HG03521 (cell line): ENCODE results near the gene SLC39A6.
A peak's percentile ranks its signal among the peaks of the same experiment; 100 is the strongest.
"Not testable (repeated sequence)": the region's sequence is repeated elsewhere in the genome, so short reads cannot be mapped to it uniquely, and the experiment has no call there.

Experiments used
- ATAC-seq: cut with Tn5 transposase; IDR thresholded peaks from one replicate; pipeline ENCODE4 v1.9.1; 2021; ENCODE audit warnings: mild to moderate bottlenecking, moderate library complexity; ENCODE audit not compliant: unreplicated experiment

The SLC39A6 gene, protein sequence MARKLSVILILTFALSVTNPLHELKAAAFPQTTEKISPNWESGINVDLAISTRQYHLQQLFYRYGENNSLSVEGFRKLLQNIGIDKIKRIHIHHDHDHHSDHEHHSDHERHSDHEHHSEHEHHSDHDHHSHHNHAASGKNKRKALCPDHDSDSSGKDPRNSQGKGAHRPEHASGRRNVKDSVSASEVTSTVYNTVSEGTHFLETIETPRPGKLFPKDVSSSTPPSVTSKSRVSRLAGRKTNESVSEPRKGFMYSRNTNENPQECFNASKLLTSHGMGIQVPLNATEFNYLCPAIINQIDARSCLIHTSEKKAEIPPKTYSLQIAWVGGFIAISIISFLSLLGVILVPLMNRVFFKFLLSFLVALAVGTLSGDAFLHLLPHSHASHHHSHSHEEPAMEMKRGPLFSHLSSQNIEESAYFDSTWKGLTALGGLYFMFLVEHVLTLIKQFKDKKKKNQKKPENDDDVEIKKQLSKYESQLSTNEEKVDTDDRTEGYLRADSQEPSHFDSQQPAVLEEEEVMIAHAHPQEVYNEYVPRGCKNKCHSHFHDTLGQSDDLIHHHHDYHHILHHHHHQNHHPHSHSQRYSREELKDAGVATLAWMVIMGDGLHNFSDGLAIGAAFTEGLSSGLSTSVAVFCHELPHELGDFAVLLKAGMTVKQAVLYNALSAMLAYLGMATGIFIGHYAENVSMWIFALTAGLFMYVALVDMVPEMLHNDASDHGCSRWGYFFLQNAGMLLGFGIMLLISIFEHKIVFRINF

GRCh38 chr18:36129300-36130038, at the start of gene SLC39A6, which contains the start of gene ELP2:
Gene SLC39A6, minus strand, starts transcription at chr18:36129340. Its CDS starts 2,333 bp downstream, at chr18:36127007.
Gene ELP2, plus strand, starts transcription at chr18:36129899. Its CDS starts 35 bp downstream, at chr18:36129934.
- peak; percentile 84 for ATAC-seq

DNA sequence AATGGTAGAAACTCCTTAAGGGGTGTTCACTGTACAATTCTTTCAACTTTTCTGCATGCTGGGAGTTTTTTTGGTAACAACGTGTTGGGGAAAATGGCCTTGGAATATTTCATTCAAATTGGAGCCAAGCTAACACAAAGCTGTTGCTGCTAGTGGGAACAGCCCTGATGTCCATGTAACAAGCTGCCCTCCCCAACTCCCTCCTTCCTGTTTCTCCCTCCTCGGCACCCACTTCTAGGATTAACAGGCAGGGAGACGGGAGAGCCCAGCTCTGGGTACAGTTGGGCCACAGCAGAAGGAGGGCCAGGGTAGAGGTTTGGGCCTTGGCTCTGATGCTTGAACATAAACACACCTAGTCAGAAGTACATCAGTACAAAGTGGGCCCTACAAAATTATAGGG, 48.8 kb upstream of the SLC39A6 start:
- ATAC-seq: no peak

GRCh38 chr18:36176711-36177110, 47.6 kb upstream of the SLC39A6 start:
- no peak for ATAC-seq

- no peak for ATAC-seq
These were observed 47.0 kb upstream of the SLC39A6 start for GRCh38 chr18:36176177-36176584.

- ATAC-seq: no peak
These were observed 46.3 kb upstream of the SLC39A6 start for GRCh38 chr18:36175481-36175880.

DNA sequence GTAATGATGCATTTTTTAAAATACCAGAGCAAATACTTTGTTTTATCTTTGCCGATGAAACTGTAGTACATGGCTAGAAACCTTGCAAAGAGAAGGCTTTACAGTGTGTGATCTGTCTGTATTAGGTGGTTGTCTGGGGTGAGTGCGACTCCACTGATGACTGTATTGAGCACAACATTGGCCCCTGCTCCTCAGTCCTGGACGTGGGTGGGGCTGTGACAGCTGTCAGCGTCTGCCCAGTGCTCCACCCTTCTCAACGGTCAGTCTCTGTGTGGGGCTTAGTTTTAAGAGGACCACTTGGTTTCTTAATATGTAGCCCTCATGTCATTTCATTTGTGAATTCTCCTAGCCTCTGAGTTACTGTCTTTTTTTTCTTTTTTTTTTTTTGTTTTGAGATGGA, 40.8 kb upstream of the SLC39A6 start:
- ATAC-seq: no peak

DNA sequence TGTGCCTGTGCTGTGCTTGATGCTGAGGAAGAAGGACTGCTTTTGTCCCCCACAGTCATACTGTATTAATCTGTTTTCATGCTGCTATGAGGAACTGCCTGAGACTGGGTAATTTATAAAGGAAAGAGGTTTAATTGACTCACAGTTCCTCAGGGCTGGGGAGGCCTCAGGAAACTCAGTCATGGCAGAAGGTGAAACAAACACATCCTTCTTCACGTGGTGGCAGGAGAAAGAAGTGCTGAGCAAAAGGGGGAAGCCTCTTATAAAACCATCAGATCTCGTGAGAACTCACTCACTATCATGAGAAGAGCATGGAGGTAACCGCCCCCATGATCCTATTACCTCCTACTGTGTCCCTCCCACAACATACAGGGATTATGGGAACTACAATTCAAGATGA, 39.2 kb upstream of the SLC39A6 start:
- not testable (repeated sequence) for ATAC-seq

- no peak for ATAC-seq
These were observed 38.6 kb upstream of the SLC39A6 start for GRCh38 chr18:36167692-36168218.

DNA sequence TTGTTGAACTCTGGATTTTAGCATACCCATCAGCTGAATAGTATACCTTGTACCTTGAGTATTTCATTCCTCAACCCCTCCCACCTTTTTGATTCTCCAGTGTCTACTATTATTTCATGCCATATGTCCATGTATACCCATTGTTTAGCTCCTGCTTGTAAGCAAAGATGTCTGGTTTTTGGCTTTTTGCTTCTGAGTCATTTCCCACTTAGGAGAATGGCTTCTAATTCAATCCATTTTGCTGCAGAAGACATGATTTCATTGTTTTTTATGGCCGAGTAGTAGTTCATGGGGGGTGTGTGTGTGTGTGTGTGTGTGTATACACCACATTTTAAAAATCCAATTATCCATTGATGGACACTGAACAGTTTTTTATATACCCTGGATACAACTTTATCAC, 33.8 kb upstream of the SLC39A6 start:
- no peak for ATAC-seq

DNA sequence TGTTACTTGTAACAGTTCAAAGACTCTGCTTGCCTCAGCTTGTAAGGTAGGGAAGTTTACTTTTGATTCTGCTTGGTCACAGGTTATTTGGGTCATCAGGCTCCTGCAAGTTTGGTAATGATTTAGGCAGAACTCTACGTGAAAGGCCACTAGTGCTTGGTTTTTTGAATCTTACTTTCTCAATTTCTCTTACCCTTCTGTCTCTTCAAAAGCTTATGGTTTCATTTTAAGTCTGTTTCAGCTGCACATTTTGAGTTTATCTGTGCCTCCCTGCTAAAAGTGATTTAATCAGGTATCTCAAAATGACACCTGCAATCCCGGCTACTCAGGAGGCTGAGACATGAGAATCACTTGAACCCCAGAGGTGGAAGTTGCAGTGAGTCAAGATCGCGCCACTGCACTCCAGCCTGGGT, 31.8 kb upstream of the SLC39A6 start:
- no peak for ATAC-seq

GRCh38 chr18:36158266-36158867, 29.2 kb upstream of the SLC39A6 start:
- ATAC-seq: no peak

DNA sequence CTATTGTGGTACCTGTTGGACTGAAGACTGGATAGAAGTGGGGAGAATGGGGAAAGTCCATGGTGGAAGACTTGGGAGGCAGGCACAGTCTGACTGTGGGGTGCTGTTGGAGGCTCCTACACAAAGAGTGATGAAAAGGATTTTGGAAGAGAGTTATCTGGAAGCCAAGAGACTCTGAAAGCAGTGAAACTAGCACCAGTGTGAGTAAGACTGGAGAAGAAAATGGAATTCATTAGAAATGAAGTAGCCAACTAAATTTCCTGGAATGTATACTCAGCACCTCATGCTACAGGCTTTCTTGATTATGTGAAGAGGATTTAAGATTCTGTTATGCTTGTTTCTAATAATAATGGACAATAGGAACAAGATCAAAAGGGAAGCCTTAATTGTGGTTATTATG, 28.3 kb upstream of the SLC39A6 start:
- ATAC-seq: no peak

GRCh38 chr18:36155851-36156757, 27.0 kb upstream of the SLC39A6 start:
- no peak for ATAC-seq

DNA sequence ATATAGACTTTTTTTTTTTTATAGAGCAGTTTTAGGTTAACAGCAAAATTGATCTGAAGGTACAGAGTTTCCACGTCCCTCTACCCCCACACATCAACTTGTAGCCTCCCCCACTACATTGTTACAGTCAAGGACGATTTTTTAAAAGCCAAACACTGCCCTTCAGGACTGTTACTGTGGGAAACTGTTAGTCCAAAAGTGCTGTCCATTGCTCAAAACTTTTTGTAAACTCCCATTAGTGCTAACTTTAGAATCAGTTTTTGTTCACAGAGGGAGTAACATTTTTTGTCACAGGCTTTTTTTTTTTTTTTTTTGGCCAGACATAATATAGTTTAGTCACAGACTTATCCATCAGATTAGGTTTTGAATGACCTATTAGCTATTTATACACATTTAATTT, 24.6 kb upstream of the SLC39A6 start:
- ATAC-seq: no peak

DNA sequence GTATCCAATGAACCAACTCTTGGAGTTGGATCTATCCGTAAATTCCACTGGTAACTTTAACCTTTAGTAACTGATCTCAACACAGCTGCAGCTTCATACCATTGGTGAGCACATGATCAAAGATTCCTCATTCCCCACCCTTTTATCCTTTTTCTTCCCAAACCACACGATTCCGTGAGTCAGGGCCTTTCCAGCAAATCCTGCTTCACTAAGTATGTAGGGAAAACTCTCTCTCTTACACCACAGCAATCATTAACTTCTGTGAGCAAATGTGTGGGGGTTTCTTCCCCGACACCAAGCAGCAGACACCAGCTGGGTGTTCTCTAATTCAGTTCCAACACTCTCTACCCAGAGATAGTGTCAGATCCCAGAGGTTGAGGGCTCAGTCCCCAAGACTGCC, 24.1 kb upstream of the SLC39A6 start:
- ATAC-seq: no peak

GRCh38 chr18:36152781-36153180, 23.6 kb upstream of the SLC39A6 start:
- no peak for ATAC-seq

- peak; percentile 96 for ATAC-seq
These were observed 20.6 kb upstream of the SLC39A6 start for GRCh38 chr18:36149514-36150289.

GRCh38 chr18:36143391-36143790, 14.3 kb upstream of the SLC39A6 start:
- ATAC-seq: no peak

- no peak for ATAC-seq
These were observed 13.6 kb upstream of the SLC39A6 start for GRCh38 chr18:36142751-36143150.
